HG03432 (cell line): Measurements from ENCODE around the gene NUP214.
"Not testable (repeated sequence)": the region's sequence is repeated elsewhere in the genome, so short reads cannot be mapped to it uniquely, and the experiment has no call there.

ENCODE experiments used
- ATAC-seq: cut with Tn5 transposase; IDR thresholded peaks from one replicate; pipeline ENCODE4 v1.9.1; 2021; ENCODE audit warnings: mild to moderate bottlenecking, moderate library complexity; ENCODE audit not compliant: unreplicated experiment

Gene NUP214

GRCh38 chr9:131115360-131115742 lies 10.0 kb upstream of the NUP214 start:
- not testable (repeated sequence) for ATAC-seq

GRCh38 chr9:131116281-131117120 lies 8.9 kb upstream of the NUP214 start:
- no peak for ATAC-seq

GRCh38 chr9:131117121-131117761 lies 8.1 kb upstream of the NUP214 start:
- ATAC-seq: no peak

- ATAC-seq: no peak
These were observed 7.6 kb upstream of the NUP214 start for GRCh38 chr9:131117762-131118145.

GRCh38 chr9:131119600-131119999 lies 5.8 kb upstream of the NUP214 start:
- ATAC-seq: no peak

GRCh38 chr9:131120620-131121228 lies 4.7 kb upstream of the NUP214 start:
- no peak for ATAC-seq

- ATAC-seq: no peak
These were observed 4.0 kb upstream of the NUP214 start for GRCh38 chr9:131121346-131121745.

- ATAC-seq: no peak
These were observed 3.2 kb upstream of the NUP214 start for GRCh38 chr9:131122158-131122557.

GRCh38 chr9:131125038-131125287 lies 423 bp upstream of the NUP214 start:
- no peak for ATAC-seq

GRCh38 chr9:131126059-131126426 lies 657 bp downstream of the NUP214 start:
- no peak for ATAC-seq

GRCh38 chr9:131129183-131129582 lies 3.8 kb downstream of the NUP214 start:
- ATAC-seq: no peak

- ATAC-seq: no peak
These were observed 13.3 kb downstream of the NUP214 start for GRCh38 chr9:131138676-131139075.

- no peak for ATAC-seq
These were observed 14.7 kb downstream of the NUP214 start for GRCh38 chr9:131140112-131140511.

GRCh38 chr9:131140550-131140949 lies 15.2 kb downstream of the NUP214 start:
- ATAC-seq: no peak

- ATAC-seq: no peak
These were observed 16.8 kb downstream of the NUP214 start for GRCh38 chr9:131142160-131142559.

GRCh38 chr9:131144201-131144600 lies 18.8 kb downstream of the NUP214 start:
- no peak for ATAC-seq

- ATAC-seq: no peak
These were observed 19.9 kb downstream of the NUP214 start for GRCh38 chr9:131145245-131145644.

GRCh38 chr9:131146186-131146585 lies 20.8 kb downstream of the NUP214 start:
- no peak for ATAC-seq

- ATAC-seq: no peak
These were observed 22.9 kb downstream of the NUP214 start for GRCh38 chr9:131148276-131148675.

GRCh38 chr9:131148966-131149687 lies 23.7 kb downstream of the NUP214 start:
- ATAC-seq: no peak

GRCh38 chr9:131149688-131150053 lies 24.3 kb downstream of the NUP214 start:
- ATAC-seq: no peak

GRCh38 chr9:131153595-131153994 lies 28.2 kb downstream of the NUP214 start:
- no peak for ATAC-seq
